SU-DHL-6 (cell line): ENCODE data around the gene FCRL1.
A peak's percentile ranks its signal among the peaks of the same experiment; 100 is the strongest.

Experiments used
- CTCF ChIP-seq: fragments of 200-600 bp; sonication (generic); IDR thresholded peaks from one replicate; pipeline ENCODE4 v1.5.1; 2017; ENCODE audit warnings: antibody characterized with exemption, mild to moderate bottlenecking, low read length, moderate library complexity; ENCODE audit not compliant: insufficient read depth, poor library complexity, severe bottlenecking
- EZH2phosphoT487 ChIP-seq: fragments of 200-600 bp; sonication (generic), shearing (Covaris generic); conservative IDR thresholded peaks from 2 replicates; pipeline ENCODE4 v1.6.1; 2018; ENCODE audit warnings: mild to moderate bottlenecking, antibody characterized with exemption, low read length, moderate library complexity, mixed read lengths

- TF ChIP-seq CTCF (peak; percentile 96), EZH2phosphoT487 (no peak)
These were observed 46.2 kb downstream of the FCRL1 start for GRCh38 chr1:157773493-157774350.
